ENCODE results near the gene PAXX.

- TF ChIP-seq CTCF (IDR thresholded peaks at IDR 0.05; ENCODE audit: insufficient read depth, low read depth, low read length) (no peak), EZH2 (IDR thresholded peaks at IDR 0.05; ENCODE audit: insufficient read depth, low read length) (no peak)
Measured at GRCh38 chr9:136964833-136965422, 27.3 kb upstream of the PAXX start.

All from astrocyte (in vitro differentiated cells and primary cell).